Natural killer cell (primary cell): ENCODE results near the gene DOCK10. TPM values are rescaled to one million over a fixed set of nuclear protein-coding genes. Genes with fewer than 3 reads are reported as not detected.

ENCODE experiments used
- ATAC-seq, 3 donors: fragments of 150-1000 bp in 2 of 3; fragments of 200-7000 bp in 1 of 3; cut with Tn5 transposase; 1 replicate in 1 of 3; 2 replicates in 2 of 3; pipeline ENCODE4 v1.10.0; 2021; ENCODE audit warnings: mild to moderate bottlenecking in 2 of 3, moderate library complexity in 2 of 3
- DNase-seq, 2 donors: peaks; one replicate each; pipeline versions ENCODE4 v3.0.0 to v3.0.0-alpha.2; 2013 to 2021; ENCODE audit warnings: mixed read lengths in 1 of 2
- H3K27ac ChIP-seq: one replicate; pipeline ENCODE4 v1.5.1; 2013; ENCODE audit warnings: mild to moderate bottlenecking, low read length
- H3K27me3 ChIP-seq: one replicate; pipeline ENCODE4 v1.6.1; 2013; ENCODE audit warnings: low read length; ENCODE audit not compliant: control insufficient read depth, insufficient read depth
- H3K36me3 ChIP-seq: one replicate; pipeline ENCODE4 v1.6.1; 2013; ENCODE audit warnings: low read length; ENCODE audit not compliant: control insufficient read depth, insufficient read depth
- H3K4me1 ChIP-seq: one replicate; pipeline ENCODE4 v1.6.1; 2013; ENCODE audit warnings: low read length; ENCODE audit not compliant: control insufficient read depth, insufficient read depth
- H3K4me3 ChIP-seq: one replicate; pipeline ENCODE4 v1.5.1; 2013; ENCODE audit warnings: low read length
- H3K9me3 ChIP-seq: one replicate; pipeline ENCODE4 v1.6.1; 2013; ENCODE audit warnings: low read length; ENCODE audit not compliant: control insufficient read depth, insufficient read depth
- H3K27ac Mint-ChIP-seq, 2 donors: one replicate each; pipeline ENCODE4 v1.8.0; 2022; ENCODE audit warnings: mild to moderate bottlenecking in 2 of 2, mixed read lengths in 2 of 2, moderate library complexity in 1 of 2
- H3K27me3 Mint-ChIP-seq, 2 donors: one replicate each; pipeline ENCODE4 v1.8.0; 2022; ENCODE audit warnings: low read depth in 2 of 2, mixed read lengths in 2 of 2
- H3K36me3 Mint-ChIP-seq: one replicate; pipeline ENCODE4 v1.8.0; 2022; ENCODE audit warnings: mixed read lengths
- H3K4me1 Mint-ChIP-seq, 2 donors: one replicate each; pipeline ENCODE4 v1.8.0; 2022; ENCODE audit warnings: mixed read lengths in 2 of 2
- H3K4me3 Mint-ChIP-seq: one replicate; pipeline ENCODE4 v1.8.0; 2022; ENCODE audit warnings: mild to moderate bottlenecking, moderate library complexity, mixed read lengths
- H3K9me3 Mint-ChIP-seq, 2 donors: one replicate each; pipeline ENCODE4 v1.8.0; 2022; ENCODE audit warnings: mixed read lengths in 2 of 2
- CTCF ChIP-seq: fragments of 200-600 bp; IDR thresholded peaks from one replicate; pipeline ENCODE4 v1.8.0; 2022; ENCODE audit warnings: antibody characterized with exemption
- WGBS: methylation state at CpG from one replicate; pipeline ENCODE4 v1.1.7; 2013; ENCODE audit warnings: missing lambda C conversion rate; ENCODE audit not compliant: insufficient coverage; 5-methylcytosine and 5-hydroxymethylcytosine counted together
- intact Hi-C: fragments of 100-400 bp; cut with micrococcal nuclease; formaldehyde crosslinking; loops from one replicate; pipeline ENCODE4 v1.14.2; 2022
- total RNA-seq, 4 donors: library from RNA; stranded (reverse); fragments of 120-200 nt in 1 of 4; gene quantifications; one replicate each; pipeline versions ENCODE4 v1.2.3 to v1.2.4, GENCODE V29; 2013 to 2022

Gene DOCK10
- total RNA-seq, 3 donors from 2014 or later (not counting 1 experiment from before 2014, with no cell fraction given): 181 to 213 (median 182) TPM

- Mint-ChIP-seq H3K27ac (peak overlapping the region; percentile 4 to 52), H3K36me3 (peaks cover 18% of the 10 kb centered on the region)
Observed at GRCh38 chr2:224772494-224772893, 269.8 kb downstream of the DOCK10 start.

GRCh38 chr2:224769489-224769888, 272.8 kb downstream of the DOCK10 start:
- H3K27me3 ChIP-seq: no peaks in the 10 kb centered on the region
- 84% methylated on average over 6 of the region's 6 CpGs for WGBS
- ATAC-seq (no peak), DNase-seq (no peak)
- intact Hi-C loops: no loop called here
- H3K4me1 Mint-ChIP-seq: peaks cover 0 to 5% of the 10 kb centered on the region in 2 donors
- no peak for TF ChIP-seq CTCF
- H3K27ac Mint-ChIP-seq: no peak overlapping the region
- H3K36me3 ChIP-seq: peaks cover 88% of the 10 kb centered on the region
- no peaks in the 10 kb centered on the region for H3K9me3 ChIP-seq
- H3K27me3 Mint-ChIP-seq: no peaks in the 10 kb centered on the region
- H3K36me3 Mint-ChIP-seq: peaks cover 44% of the 10 kb centered on the region
- H3K4me3 ChIP-seq: no peak overlapping the region
- H3K4me3 Mint-ChIP-seq: no peak overlapping the region
- H3K4me1 ChIP-seq: no peaks in the 10 kb centered on the region
- H3K9me3 Mint-ChIP-seq: no peaks in the 10 kb centered on the region
- no peak overlapping the region for H3K27ac ChIP-seq

More at GRCh38 chr2:224772494-224772893, 269.8 kb downstream of the DOCK10 start:
- no peak for TF ChIP-seq CTCF
- no peaks in the 10 kb centered on the region for H3K27me3 Mint-ChIP-seq
- ATAC-seq (no peak), DNase-seq (no peak)
- intact Hi-C loops: no loop called here
- no peaks in the 10 kb centered on the region for H3K9me3 Mint-ChIP-seq
- H3K4me1 Mint-ChIP-seq: peaks cover under 1 to 5% of the 10 kb centered on the region in 2 donors
- H3K4me1 ChIP-seq: no peaks in the 10 kb centered on the region
- no peak overlapping the region for H3K27ac ChIP-seq
- H3K36me3 ChIP-seq: peaks cover 88% of the 10 kb centered on the region
- H3K4me3 ChIP-seq: no peak overlapping the region
- 100% methylated on average over 1 of the region's 1 CpG for WGBS
- no peak overlapping the region for H3K4me3 Mint-ChIP-seq
- H3K9me3 ChIP-seq: no peaks in the 10 kb centered on the region
- H3K27me3 ChIP-seq: no peaks in the 10 kb centered on the region

- Mint-ChIP-seq H3K27me3 (no peaks in the 10 kb centered on the region), H3K36me3 (peaks cover 58% of the 10 kb centered on the region), H3K9me3 (no peaks in the 10 kb centered on the region), H3K27ac (peak overlapping the region; percentile 19 to 45), H3K4me3 (no peak overlapping the region), H3K4me1 (peaks cover 0 to 4% of the 10 kb centered on the region in 2 donors)
- H3K27me3 ChIP-seq: no peaks in the 10 kb centered on the region
- ATAC-seq (peak in 1 of 3 donors; percentile 24), DNase-seq (peak in 1 of 2 donors; percentile 48)
- H3K9me3 ChIP-seq: no peaks in the 10 kb centered on the region
- no peak overlapping the region for H3K27ac ChIP-seq
- no peak overlapping the region for H3K4me3 ChIP-seq
- intact Hi-C loops: no loop called here
- no peak for TF ChIP-seq CTCF
- WGBS: 78% methylated on average over 1 of the region's 2 CpGs
- H3K4me1 ChIP-seq: no peaks in the 10 kb centered on the region
- H3K36me3 ChIP-seq: peaks cover 66% of the 10 kb centered on the region
Observed at GRCh38 chr2:224764565-224765236, 277.6 kb downstream of the DOCK10 start.
